GM13976 (cell line): ENCODE measurements around the gene SLC9A5.

ENCODE experiments used
- DNase-seq: peaks from one replicate; pipeline ENCODE4 v3.0.0; 2012; ENCODE audit warnings: low spot score
- CTCF ChIP-seq: IDR thresholded peaks from 2 replicates; pipeline ENCODE4 v1.5.1; 2012; ENCODE audit warnings: borderline replicate concordance, mild to moderate bottlenecking; ENCODE audit not compliant: insufficient read depth; ENCODE audit errors: extremely low read depth, missing control alignments, control extremely low read depth
- in situ Hi-C: fragments of 300-500 bp; cut with MboI; formaldehyde crosslinking; loops from one replicate; pipeline ENCODE4 v1.12.0; 2022; ENCODE audit warnings: low sequenced_read_pairs, mixed read lengths, inconsistent platforms; ENCODE audit not compliant: unreplicated experiment

Gene SLC9A5

DNA sequence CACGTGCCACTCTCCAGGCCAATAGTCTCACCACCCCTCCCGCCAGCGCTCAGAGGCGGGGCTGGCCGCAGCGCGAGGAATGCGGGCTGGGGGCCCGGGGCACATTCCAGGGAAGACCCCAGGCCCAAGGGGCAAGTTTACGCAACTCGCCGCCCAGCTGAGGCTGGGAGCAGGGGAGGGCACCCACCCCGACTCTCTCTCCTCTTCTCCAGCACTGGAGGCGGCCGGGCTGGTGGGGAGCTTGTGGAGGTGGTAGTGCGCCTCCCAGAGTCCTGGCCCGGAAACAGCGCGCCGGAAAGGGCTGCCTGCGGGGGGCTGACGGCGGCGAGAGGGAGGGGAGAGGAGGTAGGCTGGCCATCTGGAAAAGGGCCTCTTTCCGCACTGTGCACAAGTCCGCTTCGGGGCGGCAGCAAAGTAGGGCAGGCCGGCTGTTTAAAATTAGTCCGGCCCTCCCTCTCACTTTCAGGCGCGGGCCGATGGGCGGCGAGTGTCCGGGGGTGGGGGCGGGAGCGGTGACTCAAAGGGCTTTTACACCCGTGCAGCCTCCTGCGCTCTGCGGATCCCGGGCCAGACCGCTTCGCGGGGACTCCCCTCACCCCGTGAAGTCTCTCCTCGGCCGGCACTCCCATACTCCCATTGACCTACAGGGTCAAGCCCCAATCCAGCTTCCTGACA, 2.6 kb upstream of the SLC9A5 start:
- peak; percentile 35 for TF ChIP-seq CTCF
- in situ Hi-C loops, result no loop called here
- peak; percentile 80 for DNase-seq

GRCh38 chr16:67246756-67247191, 2.0 kb upstream of the SLC9A5 start:
- in situ Hi-C loops, result no loop called here
- no peak for TF ChIP-seq CTCF
- peak; percentile 58 for DNase-seq

DNA sequence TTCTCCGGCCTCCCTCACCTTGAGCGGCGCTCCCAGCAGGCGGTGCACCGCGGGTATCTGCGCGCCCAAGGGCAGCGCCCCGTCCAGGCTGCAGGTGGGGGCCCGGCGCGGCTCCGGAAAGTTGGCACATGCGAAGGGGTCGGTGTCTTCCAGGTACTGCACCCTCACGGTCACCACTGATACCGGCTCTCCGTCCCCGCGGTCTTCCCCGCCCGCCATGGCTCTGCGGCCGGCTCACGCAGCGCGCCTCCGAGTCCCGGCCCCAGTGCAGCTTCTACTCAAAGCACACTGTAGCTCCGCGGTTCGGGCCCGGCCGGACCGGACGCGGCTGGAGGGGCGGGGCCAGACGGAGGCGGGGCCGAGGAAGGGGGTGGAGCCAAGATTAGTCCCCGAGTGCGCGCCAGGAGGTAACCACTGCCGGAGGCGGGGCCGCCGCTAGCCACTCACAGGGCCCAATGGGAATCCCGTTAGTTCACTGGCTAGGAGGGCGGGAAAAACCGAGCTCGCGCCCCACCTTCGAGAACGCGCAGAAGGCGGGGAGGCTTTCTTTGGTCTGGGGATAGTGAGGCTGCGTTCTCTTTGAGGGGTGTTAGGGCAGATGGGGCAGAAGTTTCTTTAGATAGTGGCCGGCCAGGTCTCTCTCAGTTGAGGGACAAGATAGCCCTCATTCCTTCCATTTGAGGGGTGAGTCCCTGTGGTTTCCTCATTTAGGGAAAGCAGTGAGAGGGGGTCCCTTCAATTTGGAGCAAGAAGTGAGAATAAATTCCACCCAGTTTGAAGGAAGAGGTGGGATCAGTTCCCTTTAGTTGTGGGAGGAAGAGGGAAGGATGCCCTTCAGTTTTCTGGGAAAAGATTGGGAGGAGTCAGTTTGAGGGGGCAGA, 1.3 kb upstream of the SLC9A5 start, which contains the start of gene FHOD1:
Gene FHOD1, minus strand, starts transcription at position 290 of the 881 bp plus-strand sequence. Its CDS starts 71 bp downstream, at position 219.
- TF ChIP-seq CTCF, result no peak
- peak; percentile 97 for DNase-seq
- in situ Hi-C loops, result no loop called here

DNA sequence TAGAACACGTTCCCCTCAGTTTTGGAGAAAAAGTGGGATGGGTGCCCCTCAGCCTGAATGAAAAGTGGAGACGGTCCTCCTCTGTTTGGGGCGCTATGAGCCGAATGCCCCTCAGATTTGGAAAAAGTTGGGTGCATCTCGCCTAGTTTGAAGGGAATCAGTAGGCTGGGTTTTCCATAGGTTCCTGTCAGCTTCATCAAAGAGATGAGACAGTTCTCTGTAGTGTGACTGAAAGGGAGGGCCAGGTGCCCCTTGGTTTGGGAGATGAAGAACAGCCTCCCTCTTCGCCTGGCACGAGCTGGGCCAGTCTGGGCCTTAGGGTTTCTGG, 742 bp upstream of the SLC9A5 start:
- in situ Hi-C loops, result no loop called here
- no peak for TF ChIP-seq CTCF
- no peak for DNase-seq

GRCh38 chr16:67249178-67250044, 632 bp downstream of the SLC9A5 start:
- DNase-seq, result no peak
- TF ChIP-seq CTCF, result no peak
- in situ Hi-C loops, result loop anchor here (25.0 kb wide), 1 partner anchor 163 kb away; the partner anchor contains the start of gene ZDHHC1

DNA sequence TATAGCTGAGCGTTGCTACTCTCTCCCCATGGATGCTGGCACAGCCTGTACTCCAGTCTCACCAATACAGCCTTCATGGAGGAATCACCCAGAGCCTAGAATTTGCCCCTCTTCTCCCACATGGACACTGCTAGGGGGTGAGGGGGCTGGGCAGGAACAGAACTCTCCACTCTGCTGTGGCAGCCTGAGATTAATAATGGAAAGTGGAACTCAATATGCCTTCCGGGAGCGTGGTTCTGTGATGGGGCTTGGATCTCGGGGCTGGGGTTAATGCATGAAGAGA, 1.2 kb downstream of the SLC9A5 start:
- TF ChIP-seq CTCF, result no peak
- in situ Hi-C loops, result loop anchor here (25.0 kb wide), 1 partner anchor 162 kb away; the partner anchor contains the start of gene ZDHHC1
- no peak for DNase-seq
